DMS114 treated with DMSO at 0.1 percent for 48 hours (cell line): ENCODE data around the gene NRIP3.
"Not testable (repeated sequence)": the region's sequence is repeated elsewhere in the genome, so short reads cannot be mapped to it uniquely, and the experiment has no call there.

ENCODE experiments used
- DNase-seq: peaks from one replicate; lab custom pipeline; 2025; ENCODE audit not compliant: unreplicated experiment; lab: John Stamatoyannopoulos, UW

Gene NRIP3

DNA sequence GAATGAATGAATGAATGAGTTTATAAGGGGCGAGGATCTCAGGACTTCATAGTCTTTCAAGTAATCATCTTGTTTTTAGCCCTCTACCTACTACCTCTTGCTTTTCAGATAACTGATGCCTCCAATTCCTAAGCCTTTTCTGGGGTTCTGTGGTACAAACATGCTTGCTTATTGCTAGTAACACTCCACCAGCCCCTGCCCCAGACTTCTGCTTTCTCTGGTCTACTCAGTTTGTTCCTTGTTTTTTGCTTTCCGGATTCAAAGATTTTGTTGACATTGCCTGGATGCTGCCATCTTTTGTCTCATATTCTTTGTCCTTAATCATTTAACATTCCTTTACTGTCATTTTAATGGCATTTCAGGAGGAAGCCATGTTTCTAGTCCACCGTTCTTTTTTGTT is 30.7 kb downstream of the NRIP3 start:
- DNase-seq = no peak

DNA sequence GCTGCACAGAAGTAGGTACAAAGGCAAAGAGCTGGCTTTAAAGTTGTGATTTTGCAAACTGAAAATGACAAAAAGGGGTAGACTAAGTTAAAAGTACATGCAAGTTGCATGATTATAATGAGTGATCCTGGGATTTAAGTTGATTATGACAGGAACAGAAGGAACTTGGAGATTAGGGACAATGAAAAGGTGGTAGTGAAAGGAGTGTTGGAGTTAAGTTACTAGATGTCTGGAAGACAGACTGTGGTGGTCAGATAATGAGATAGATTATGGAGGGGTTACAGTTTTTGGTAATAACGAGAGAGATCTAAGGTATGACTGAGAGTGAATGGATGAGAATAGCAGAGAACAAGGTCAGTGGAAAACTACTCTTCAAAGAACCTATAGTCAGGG is 31.9 kb downstream of the NRIP3 start:
- DNase-seq = no peak

DNA sequence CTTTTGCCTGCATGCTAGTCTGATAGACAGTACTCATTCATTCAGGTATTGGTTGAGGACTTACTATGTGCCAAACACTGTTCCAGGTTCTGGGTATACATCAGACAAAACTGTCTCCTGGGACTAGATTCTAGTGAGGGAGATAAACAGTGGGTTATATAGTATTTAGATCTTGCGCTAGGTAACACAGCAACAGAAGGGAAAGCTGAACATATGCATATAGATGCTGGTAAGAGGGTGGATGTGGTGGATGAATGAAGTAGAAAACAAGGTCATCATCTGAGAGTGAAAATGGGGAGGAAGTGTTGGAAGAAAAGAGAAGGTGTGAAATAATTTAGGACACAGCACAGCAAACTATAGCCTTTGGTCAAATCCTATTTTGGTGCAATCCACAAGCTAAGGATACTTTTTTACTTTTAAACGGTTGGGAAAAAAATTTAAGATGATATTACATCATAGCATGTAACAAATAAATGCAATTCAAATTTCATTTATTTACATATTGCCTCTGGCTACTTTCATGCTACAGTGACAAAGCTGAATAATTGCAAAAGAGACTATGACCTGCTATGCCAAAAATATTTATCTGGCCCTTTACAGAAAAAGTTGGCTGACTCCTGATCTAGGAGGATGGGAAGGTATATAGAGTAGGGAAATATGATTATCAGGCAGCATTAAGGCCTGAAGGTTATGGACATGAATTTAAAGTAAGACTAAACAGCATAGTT is 32.4 kb downstream of the NRIP3 start:
- no peak for DNase-seq

DNA sequence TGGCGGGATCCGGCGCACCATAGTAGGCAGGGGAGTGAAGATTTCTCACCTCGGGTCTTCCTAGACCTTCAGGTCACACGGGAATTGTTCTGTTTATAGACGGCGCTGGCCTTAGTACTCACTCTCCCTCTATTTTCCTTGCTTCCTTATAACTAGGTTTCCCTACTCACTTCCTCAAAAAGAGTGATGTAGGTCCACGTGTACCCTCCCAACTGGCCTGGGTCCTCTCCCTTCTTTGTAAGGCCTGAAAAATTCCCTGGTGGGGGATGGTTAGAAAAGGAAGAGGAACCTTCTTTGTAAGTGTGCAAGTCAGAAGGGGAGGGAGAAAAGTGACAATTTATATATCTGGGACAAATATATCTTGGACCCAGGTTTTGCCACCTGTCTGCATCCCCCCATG is 36.6 kb downstream of the NRIP3 start:
- DNase-seq = no peak

DNA sequence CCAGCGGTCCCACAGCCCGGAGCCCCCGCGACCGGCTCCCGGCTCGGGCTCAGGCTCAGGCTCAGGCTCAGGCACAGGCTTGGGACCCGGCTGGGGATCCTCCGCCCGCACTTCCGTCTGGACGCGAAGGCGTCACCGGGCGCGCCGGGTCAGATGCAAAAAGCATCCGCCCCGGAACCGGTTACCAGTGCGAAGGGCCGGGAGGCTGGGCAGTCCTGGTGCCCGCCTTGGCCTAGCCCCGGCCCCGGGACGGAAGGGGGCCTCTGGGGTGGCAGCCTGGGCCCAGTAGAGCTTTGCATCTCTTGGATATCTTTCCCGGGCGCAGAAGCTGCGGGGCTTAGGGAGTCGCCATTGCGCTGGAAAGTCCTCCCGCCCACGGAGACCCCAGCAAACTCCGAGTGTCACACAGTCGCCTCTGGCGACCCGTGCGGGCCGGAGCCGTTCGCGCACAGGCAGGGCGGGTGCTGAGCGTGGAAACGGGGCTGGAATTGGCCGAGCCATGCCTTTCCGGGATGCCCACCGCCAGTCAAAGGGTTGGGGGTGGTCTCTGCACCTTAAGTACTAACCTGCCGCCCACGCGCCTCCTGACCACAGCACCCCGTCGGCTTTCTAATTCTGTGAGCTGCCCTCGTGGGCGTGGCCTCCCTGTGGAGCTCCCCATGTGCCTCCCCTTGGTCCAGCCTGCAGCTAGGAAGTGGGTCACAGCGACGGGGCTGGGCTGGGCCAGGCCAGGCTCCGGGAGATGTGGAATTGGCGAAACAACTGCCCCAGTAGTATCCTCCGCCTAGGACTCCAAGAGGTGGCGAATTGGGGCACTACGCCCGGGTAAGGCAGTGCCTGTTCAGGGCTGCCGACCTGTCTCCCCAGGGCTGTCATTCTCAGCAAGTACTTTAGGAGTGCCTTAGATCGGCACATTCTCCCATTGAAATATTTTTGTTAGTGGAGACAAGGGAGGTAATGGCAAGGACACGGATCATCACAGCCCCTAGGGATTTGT is 39.2 kb downstream of the NRIP3 start, which contains the start of gene TMEM9B:
Gene TMEM9B (minus strand): TSS at position 119 of the 997 bp plus-strand sequence. CDS start 129 bp downstream, outside the sequence.
- DNase-seq = peak; percentile 36

DNA sequence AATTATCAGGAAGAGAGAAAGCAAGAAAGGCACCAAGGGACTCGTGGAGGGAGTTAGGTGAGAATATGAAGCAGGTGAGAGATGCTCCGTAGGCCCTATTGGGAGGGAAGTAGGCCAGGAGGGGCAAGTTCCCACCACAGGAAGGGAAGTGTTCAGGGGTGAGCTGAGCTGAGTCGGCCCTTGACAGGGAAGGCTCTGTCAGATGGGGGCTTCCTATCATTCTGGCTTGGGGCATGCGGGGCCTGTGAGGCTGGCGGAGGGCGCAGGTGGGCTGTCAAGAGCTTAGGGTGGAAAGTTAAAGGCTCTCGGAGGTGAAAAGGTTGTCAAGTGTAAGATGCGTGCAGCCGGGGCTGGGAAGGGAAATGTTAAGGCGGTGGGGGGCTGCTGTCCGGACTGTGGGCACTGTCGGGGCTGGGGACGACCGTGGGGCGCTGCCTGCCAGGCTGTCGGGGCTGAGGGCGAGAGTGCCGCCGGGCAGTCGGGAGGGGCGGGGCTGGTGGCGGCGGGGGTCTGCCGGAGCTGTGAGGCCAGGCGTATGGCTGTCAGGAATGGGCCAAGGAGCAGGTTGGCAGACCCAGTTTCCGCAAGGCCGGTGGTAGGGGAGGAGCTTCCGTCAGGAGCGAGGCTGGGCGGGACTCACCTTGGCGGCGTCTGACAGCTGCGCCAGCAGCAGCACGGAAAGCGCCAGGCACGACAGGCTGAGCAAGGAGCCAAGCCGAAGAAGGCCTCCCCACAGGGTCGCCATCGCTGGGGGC is 40.1 kb downstream of the NRIP3 start:
- DNase-seq = peak; percentile 28

DNA sequence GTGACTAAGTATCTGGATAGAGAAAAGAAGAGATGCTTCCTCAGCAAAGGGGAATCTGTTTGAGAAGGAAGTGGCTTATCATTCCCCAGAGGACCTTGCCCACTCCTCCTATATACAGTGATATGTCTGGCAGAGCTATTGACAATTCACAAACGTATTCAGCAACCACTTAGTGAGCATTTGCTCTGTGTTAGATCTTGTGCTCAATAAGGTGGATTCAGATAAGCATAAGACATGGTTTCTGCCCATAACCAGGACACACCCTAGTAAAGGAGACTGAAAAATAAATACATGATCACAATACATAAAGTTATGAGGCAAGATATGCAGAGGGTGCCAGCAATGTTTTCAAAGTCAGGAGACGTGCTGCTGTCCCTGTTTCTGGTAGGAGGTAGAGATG is 41.0 kb downstream of the NRIP3 start:
- DNase-seq = no peak

DNA sequence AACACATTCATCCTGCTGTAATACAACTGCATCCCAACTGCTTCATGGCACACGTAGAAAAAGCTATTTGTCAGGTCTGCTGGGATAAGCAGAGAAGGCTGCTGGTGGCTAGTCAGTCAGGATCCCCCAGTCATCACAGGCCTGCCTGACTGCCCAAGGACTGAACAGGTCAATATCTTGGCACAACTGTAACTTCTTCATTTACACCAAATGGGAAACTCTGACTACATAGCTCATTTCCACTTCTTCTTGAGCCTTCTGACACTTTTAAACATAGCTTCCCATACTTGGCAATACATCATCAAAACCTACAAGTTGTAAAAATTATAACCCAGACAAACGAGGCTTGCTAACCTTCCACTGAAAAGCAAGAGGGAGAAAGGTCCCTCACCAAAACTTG is 42.4 kb downstream of the NRIP3 start:
- no peak for DNase-seq

DNA sequence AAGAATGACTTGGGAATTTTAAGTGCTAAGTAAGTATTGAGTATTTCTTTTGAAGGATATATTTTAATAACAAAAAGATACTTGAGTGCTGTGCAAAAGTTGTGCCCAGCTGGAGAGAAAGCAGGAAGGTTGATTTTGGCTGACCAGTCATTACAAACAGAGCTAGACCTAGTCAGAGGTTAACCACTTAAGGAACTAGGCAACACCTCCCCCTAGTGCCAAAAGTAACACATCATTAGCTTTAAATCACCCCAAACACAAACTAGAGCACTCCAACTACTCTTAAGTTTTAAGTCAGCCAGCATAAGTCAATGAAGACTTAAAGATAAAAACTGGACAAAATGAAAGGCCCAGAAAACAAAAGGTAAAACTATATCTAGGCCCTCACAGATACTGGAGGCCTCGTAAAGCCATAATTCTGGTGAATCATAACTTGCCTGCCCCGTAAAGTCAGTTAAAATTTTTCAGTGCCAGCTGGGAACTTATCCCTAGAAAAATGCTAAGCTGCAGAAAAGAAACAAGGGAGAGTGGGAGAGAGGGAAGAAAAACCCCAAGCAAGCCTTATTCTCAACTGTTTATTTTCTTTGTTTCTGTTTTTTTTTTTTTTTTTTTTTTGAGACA is 44.1 kb downstream of the NRIP3 start:
- DNase-seq = peak; percentile 51

DNA sequence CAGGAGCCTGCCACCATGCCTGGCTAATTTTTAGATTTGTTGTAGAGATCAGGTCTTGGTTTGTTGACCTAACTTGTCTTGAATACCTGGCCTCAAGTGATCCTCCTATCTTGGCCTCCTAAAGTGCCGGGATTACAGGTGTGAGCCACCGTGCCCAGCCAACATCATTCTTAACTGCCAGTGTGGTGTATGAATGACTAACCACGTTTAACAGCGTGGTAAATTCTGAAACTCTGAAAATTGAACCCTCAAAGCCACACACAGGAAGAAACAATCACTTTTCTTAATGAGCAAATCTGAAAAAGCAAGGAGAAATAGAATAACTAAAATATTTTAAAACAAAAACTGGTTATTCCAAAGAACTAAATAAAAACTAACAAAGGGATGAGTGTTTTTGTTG is 46.9 kb downstream of the NRIP3 start:
- DNase-seq = no peak

DNA sequence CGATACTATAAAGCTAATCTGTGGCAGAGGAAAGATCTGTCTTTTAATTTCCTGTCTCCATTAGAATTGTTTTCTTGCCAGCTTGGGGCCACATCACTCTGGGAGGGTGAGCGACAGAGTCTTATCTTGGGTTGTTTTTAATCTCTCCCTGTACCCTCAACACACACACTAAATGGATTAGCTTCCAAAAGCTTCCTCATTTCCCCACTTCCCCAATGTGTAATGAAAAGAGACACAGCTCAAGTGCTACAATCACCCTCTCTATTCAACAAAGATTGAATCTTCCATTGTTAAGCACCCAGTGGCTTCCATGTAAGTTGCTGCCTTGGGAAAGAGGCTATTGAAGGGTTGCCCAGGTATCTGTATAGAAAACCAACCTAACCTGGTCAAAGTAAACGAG is 54.9 kb downstream of the NRIP3 start:
- no peak for DNase-seq

DNA sequence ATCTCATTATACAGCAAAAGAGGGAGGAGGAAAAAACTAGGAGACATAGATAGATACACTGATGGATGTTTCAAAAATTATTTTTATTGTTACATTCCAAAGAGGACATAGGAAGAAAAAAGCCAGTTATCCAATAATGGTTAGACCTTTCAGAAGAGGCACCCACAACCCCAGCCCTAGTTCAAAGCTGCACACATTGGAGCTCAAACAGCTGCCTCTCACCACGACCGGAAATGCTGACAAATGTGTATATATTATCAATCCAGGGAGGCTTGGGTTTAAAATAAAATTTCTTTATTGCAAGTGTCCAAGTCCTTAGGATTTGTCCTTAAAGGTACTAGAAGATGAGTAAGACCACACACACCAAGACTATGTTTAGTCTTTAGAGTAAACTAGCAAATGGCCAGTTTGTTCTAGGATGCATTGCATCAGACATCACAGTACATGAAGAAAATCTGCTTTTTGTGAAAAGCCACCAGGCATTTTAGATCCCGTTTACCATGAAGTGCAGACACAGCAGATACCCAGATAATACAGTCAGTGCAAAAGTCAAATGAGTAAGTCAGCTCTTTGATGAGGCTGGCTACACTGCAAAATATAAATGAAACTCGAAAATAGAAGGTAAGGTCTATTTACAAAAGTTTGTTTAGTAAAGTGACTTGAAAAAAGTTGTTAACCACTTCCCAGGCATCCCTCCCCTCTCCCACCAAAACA is 56.4 kb downstream of the NRIP3 start:
- no peak for DNase-seq

DNA sequence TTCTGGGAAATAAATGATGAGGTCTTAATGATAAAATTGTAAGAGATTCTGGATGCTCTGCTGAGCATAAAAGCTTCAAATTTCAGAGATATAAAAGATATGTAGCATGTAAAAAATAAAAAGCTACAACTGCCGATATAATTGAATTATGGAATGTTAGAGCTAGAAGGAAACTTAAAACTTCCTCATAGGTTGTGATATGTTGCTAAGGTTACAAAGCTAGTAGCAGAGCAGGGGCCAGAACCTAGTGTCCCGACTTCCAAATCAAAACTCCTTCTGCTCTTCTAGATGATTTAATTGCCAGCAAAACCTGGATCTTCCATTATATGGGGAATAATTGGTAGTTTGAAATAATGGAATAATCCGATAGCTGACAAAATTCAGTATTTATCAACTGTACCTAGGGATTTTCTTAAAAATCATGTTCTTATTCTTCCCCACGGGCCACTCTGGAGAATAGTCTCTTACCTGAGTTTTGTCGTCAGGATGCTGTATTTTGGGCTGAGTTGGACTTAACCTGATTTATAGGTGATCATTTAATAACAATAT is 61.2 kb downstream of the NRIP3 start, which contains the start of gene ASCL3:
Gene ASCL3 (minus strand): TSS at position 499 of the 549 bp plus-strand sequence. CDS start 4,855 bp downstream, outside the sequence.
- DNase-seq = no peak

DNA sequence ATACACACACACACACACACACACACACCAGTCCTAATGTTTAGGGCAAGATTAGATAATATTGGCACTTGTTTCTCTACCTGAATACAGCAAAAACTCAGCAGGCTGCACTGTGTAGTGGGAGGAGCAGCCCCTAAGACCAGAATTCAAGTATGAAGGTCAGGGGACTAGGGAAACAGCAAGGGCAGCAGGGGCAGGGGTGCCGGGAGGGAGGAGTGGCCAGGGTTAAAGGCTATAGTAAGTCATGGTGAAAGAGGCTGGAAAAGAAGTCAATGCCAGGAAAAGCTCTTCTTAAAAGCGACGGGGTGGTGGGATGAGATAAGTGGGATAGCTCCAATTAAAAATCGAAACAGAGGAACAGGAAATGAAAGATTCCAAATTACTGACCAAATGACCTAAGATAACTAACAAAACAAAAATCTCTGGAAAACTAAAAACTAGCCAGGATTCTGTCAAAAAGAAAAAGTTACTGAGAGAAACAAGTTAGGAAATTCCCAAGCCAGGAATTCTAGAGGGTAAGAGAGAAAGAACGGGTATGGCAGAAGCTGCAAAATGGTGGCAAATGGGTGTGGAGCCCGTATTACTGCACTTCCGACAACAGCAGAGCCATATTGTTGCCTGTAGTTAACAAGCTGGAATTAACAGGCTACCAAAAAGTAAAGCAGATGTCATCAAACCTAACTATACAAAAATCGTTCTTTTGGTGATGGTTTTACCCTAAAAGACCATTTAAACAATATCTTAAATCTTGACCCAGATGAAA is 62.3 kb downstream of the NRIP3 start:
- DNase-seq = no peak

DNA sequence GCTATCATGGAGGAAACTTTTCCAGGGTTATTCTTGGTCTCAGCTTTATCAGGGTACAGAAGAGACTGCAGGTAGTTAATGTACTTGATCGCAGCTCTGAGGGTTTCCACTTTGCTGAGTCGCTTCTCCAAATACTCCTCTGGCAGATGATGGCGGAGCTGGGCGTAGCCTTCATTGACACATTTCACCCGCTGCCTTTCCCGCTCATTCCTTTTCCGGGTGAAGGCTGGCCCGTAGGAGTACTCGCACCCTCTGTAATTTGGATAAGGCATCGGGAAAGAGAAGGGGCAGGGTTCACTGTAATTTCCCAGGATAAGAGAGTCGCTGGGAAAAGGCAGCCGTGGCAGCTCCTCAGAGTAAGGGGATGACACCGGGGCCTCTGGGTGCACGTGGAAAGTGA is 66.1 kb downstream of the NRIP3 start:
- DNase-seq = no peak

DNA sequence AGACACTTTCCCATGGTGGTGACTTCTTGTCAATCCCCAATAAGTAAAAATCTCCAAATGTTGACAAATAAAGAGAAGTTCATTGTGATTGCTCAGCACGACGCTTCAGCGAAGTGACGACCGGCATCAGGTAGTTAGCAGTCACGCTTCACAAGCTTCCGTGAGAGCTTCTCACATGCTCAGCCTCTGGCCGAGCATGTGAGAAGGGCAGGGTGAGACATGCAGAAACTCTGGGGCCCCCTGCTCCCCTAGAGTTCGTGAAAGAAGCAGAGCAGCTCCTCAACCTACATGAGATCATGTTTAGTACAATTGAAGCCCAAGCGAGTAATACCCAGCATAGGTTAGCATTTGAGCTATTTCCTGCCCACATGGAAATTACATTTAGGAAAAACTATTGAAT is 66.6 kb downstream of the NRIP3 start:
- no peak for DNase-seq

DNA sequence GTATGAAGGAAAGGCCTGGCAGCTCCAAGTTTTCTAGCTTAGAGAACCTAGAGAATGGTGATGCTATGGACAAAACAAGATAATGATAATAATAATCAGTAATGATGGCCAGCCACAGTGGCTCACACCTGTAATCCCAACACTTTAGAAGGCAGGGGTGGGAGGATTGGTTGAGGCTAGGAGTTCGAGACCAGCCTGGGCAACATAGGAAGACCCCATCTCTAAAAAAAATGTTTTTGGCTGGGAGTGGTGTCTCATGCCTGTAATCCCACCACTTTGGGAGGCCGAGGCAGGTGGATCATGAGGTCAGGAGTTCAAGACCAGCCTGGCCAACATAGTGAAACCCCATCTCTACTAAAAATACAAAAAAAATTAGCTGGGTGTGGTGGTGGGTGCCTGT is 68.0 kb downstream of the NRIP3 start:
- DNase-seq = not testable (repeated sequence)

DNA sequence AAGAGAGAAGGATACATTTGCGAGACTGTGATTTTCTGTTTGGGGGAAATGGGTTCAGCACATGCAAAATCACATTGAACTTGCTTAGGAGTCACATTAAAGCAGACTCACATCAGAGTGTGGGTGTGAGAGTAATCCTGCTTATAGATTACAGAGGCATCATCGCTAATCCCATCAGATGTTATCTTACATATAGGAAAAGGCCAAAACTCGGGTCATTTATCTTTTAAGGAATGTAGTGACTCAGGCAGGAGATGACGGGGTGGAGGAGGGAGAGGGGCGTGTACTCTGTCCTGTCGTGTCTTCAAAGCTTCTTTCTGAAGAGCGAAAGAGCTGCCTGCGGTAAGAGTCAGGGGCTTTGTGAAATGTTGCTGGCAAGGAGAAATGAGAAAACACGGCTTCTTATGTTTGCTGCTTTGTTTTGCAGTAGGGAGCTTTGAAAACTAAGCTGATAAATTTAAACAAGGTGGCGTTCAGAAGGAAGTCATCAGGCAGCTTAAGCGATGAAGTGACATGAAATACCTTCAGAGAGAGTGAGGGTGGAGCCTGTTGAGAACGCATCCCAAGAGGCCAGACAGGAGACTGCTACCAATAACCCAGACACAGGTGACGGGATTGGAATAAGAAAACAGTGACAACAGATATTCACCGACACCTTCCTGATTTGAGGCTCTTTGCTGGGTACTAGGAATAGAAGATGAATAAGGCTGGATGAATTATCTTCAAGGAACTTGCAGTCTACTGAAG is 68.9 kb downstream of the NRIP3 start:
- DNase-seq = no peak
